ENCODE data around the gene TSPEAR.
A peak's percentile ranks its signal among the peaks of the same experiment; 100 is the strongest.
"Not testable (repeated sequence)": the region's sequence is repeated elsewhere in the genome, so short reads cannot be mapped to it uniquely, and the experiment has no call there.

The TSPEAR gene

GRCh38 chr21:44603911-44604310, 107.5 kb downstream of the TSPEAR start:
- no peak for DNase-seq (ENCODE audit: low spot score)

GRCh38 chr21:44603109-44603875, 108.1 kb downstream of the TSPEAR start:
- DNase-seq (ENCODE audit: low spot score): no peak

- DNase-seq (ENCODE audit: low spot score): no peak
Measured at GRCh38 chr21:44602463-44602850, 108.9 kb downstream of the TSPEAR start.

GRCh38 chr21:44601596-44602462, 109.5 kb downstream of the TSPEAR start:
- DNase-seq (ENCODE audit: low spot score): no peak

- DNase-seq (ENCODE audit: low spot score): not testable (repeated sequence)
Measured at GRCh38 chr21:44601091-44601490, 110.3 kb downstream of the TSPEAR start.

DNA sequence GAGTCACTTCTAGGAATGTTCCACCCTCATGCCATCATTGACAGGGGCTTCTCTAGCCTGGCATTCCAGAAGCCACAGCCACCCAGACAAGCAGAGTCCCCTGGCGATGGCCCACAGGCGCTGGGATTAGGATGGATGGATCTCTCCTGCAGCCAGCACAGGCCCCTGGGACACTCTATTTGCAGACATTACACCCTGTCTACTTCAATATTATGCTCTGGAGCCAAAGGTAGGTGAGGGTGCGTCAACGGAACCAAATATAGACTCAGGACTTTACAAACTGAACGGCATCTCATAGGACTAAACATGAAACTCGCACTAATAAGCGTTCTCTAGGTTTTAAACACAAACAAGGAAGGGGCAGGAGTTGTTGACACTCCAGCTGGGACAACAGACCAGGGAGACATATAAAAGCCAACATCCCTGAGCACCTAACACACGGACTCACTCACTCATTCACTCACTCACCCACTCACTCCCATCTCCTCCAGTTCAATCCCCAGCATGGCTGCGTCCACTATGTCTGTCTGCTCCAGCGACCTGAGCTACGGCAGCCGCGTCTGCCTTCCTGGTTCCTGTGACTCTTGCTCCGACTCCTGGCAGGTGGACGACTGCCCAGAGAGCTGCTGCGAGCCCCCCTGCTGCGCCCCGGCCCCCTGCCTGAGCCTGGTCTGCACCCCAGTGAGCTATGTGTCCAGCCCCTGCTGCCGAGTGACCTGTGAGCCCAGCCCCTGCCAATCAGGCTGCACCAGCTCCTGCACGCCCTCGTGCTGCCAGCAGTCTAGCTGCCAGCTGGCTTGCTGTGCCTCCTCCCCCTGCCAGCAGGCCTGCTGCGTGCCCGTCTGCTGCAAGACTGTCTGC, 111.0 kb downstream of the TSPEAR start, which contains the start of gene KRTAP10-7:
KRTAP10-7 (plus strand) TSS at position 480 of the 861 bp plus-strand sequence; CDS start at position 505, 25 bp downstream.
- not testable (repeated sequence) for DNase-seq (ENCODE audit: low spot score)

- no peak for DNase-seq (ENCODE audit: low spot score)
Measured at GRCh38 chr21:44599264-44600029, 111.9 kb downstream of the TSPEAR start.

GRCh38 chr21:44598061-44598460, 113.3 kb downstream of the TSPEAR start:
- DNase-seq (ENCODE audit: low spot score): no peak

DNA sequence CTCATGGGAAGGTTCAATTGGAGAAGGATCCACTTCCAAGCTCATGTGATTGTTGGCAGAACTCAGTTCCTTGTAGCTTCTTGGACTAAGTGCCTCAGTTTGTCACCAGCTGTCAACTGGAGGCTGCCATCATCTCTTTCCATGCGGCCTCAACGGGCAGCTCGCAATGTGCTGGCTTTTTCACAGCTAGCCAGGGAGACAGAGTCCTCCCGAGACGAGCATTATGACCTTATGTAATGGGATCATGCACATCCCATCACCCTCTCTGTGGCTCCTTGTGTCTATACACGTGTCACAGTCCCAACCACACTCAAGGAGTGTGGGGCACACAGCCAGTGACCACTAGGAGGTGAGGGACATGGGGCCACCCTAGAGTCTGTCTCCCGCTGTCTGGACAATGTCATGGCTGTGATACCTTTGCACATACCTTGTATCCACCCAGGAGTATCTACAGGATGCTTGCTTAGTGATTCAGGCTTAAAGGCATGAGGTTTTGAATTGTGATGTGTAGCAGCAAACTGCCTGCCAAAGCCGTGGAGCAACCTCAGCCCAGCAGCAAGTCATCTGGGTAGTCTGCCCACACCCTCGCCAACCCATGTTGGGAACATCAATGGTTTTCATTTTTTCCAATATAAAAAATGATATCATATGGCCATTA, 115.2 kb downstream of the TSPEAR start:
- DNase-seq (ENCODE audit: low spot score): no peak

- DNase-seq (ENCODE audit: low spot score): no peak
Measured at GRCh38 chr21:44595524-44595923, 115.8 kb downstream of the TSPEAR start.

GRCh38 chr21:44594406-44594916, 116.9 kb downstream of the TSPEAR start:
- no peak for DNase-seq (ENCODE audit: low spot score)

DNA sequence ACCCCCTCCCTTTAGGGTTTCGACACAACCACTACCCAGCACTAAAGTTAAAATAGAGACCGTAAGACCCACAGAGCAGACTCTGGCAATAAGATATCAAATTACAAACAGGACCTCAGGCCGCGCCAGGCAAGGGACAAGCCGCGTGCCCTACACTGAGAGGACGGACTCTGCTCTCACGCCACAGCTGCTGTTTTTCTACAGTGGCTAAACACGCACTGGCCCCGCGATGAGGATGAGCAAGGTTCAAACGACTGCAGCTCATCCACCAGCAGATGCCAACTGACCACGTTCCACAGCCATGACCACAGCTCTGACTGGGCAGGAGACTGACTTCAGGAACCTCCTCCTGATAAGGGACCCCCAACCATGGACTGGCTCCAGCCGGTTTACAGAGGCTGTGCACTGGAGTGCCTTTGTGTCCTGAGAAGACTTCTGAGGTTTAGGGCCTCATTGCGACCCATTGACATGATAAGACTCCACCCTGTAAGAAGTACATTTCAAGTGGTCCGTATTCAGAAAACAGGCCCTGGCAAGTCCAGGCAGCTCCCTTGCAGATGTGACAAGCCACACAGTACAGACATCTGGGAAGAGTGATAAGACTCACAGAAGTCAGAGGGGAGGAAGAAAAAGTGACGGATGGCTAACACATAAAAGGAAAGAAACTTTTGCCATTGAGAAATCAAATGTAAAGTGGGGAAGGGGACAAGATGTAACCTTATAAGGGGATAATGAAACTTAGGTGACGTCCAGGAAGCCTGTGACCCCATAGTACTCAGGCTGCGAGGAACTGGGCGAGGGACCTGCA, 117.6 kb downstream of the TSPEAR start:
- peak; percentile 83 for DNase-seq (ENCODE audit: low spot score)

DNA sequence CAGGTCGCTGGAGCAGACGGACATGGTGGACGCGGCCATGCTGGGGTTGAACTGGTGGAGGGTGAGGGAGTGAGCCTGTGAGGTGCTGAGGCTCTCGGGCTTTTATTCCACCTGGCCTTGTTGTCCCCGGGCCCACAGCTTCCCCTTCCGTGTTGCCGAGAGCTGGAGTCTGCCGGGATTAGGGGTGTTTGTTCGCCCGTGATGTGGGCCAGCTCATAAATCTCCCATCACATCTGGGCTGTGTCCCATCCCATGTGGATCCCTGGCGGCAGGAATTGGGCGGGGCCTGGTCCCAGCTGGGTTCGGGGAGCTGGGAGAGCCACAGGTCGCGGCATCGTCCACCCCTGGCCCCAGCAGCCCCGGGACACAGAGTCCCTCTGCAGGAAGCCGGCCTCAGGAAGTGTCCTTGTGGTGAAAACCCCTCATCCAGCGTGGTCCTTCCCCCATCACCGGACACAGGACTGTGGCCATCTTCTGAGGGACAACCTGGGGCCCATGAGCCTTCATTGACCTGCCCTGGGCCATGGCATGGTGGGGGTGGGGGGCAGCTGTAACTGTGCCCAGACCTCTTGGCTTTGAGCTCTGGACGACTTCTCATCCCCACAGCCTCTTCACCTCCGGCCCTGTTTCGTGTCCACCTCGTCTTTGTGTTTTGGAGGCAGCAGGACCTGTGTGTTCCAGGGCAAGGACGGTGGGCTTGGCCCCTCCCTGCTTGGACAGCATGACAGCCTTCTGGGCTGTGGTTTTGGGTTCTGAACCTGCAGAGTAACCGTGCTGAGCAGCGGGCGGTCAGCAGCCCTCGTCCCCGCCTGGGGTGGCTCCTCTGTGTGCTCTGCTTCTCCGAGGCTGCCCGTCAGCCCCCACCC, 118.7 kb downstream of the TSPEAR start, which contains the start of gene KRTAP10-6:
KRTAP10-6 (minus strand) TSS at position 60 of the 866 bp plus-strand sequence; CDS start at position 39, 21 bp downstream.
- no peak for DNase-seq (ENCODE audit: low spot score)

- not testable (repeated sequence) for DNase-seq (ENCODE audit: low spot score)
Measured at GRCh38 chr21:44591801-44592130, 119.6 kb downstream of the TSPEAR start.

DNA sequence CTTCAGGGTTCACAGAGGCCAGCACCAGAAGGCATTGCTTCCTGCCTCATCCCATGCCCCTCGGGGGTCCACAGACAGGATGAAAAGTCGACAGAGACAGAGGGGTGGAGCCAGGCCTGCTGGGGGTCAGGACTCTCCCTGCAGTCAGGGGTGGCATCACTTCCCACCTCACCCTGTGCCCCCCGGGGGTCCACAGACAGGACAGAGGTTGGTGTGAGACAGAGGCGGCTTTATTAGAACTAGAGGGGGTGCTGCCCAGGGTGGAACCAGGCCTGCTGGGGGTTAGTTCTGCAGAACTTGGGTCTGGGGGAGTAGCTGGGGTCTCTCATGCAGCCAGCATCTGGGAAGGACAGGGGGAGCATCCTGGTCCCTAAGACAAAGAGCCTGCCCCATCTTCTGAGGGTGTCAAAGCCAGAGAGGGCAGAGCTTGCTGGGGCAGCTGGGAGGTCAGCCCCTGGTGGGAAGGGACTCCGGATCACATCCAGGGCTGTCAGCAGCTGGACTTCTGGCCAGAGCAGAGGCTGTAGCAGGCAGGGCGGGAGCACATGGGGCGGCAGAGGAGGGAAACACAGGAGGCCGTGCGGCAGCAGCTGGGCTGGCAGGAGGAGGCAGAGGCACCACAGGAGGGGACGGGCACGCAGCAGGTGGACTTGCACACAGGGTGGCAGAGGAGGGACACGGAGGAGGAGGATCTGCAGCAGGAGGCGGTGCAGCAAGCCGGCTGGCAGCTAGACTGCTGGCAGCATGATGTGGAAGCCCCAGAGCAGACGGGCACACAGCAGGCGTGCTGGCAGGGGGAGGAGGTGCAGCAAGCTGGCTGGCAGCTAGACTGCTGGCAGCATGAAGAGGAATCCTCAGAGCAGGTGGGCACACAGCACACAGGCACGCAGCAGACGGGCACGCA, 120.2 kb downstream of the TSPEAR start:
- not testable (repeated sequence) for DNase-seq (ENCODE audit: low spot score)

GRCh38 chr21:44590311-44590721, 121.1 kb downstream of the TSPEAR start:
- DNase-seq (ENCODE audit: low spot score): no peak

- no peak for DNase-seq (ENCODE audit: low spot score)
Measured at GRCh38 chr21:44589586-44590305, 121.6 kb downstream of the TSPEAR start.
